Suppressor macrophage treated with lipopolysaccharide for 4 hours (primary cell): ENCODE measurements around the gene ZC3H12C.
"Not testable (repeated sequence)": the region's sequence is repeated elsewhere in the genome, so short reads cannot be mapped to it uniquely, and the experiment has no call there.

Experiments used
- DNase-seq: peaks from one replicate; pipeline ENCODE4 v3.0.0-alpha.2; 2020

The ZC3H12C gene

GRCh38 chr11:110092515-110093406, at the start of gene ZC3H12C:
Gene ZC3H12C, plus strand, starts transcription at chr11:110093392. Its CDS starts 20 bp downstream, at chr11:110093412.
- peak; percentile 90 for DNase-seq

- DNase-seq: no peak
Measured at GRCh38 chr11:110044226-110044968, 48.8 kb upstream of the ZC3H12C start.

GRCh38 chr11:110046775-110047380, 46.3 kb upstream of the ZC3H12C start:
- peak; percentile 27 for DNase-seq

- no peak for DNase-seq
Measured at GRCh38 chr11:110049501-110050200, 43.5 kb upstream of the ZC3H12C start.

- no peak for DNase-seq
Measured at GRCh38 chr11:110050201-110050506, 43.0 kb upstream of the ZC3H12C start.

GRCh38 chr11:110053848-110054414, 39.3 kb upstream of the ZC3H12C start:
- DNase-seq: no peak

GRCh38 chr11:110056956-110057355, 36.2 kb upstream of the ZC3H12C start:
- no peak for DNase-seq

- no peak for DNase-seq
Measured at GRCh38 chr11:110059706-110060463, 33.3 kb upstream of the ZC3H12C start.

GRCh38 chr11:110061296-110061695, 31.9 kb upstream of the ZC3H12C start:
- no peak for DNase-seq

- no peak for DNase-seq
Measured at GRCh38 chr11:110062247-110062646, 30.9 kb upstream of the ZC3H12C start.

GRCh38 chr11:110065189-110065588, 28.0 kb upstream of the ZC3H12C start:
- no peak for DNase-seq

GRCh38 chr11:110068001-110068400, 25.2 kb upstream of the ZC3H12C start:
- DNase-seq: not testable (repeated sequence)

- peak; percentile 65 for DNase-seq
Measured at GRCh38 chr11:110069158-110069737, 23.9 kb upstream of the ZC3H12C start.

- no peak for DNase-seq
Measured at GRCh38 chr11:110070176-110070575, 23.0 kb upstream of the ZC3H12C start.

GRCh38 chr11:110071197-110071596, 22.0 kb upstream of the ZC3H12C start:
- DNase-seq: no peak

GRCh38 chr11:110072930-110073329, 20.3 kb upstream of the ZC3H12C start:
- peak; percentile 50 for DNase-seq

GRCh38 chr11:110074499-110074898, 18.7 kb upstream of the ZC3H12C start:
- DNase-seq: no peak

GRCh38 chr11:110075105-110075846, 17.9 kb upstream of the ZC3H12C start:
- no peak for DNase-seq

- DNase-seq: no peak
Measured at GRCh38 chr11:110075847-110076208, 17.4 kb upstream of the ZC3H12C start.

- no peak for DNase-seq
Measured at GRCh38 chr11:110076371-110076965, 16.7 kb upstream of the ZC3H12C start.
